ENCODE measurements around the gene ARID1B. TPM values are rescaled to one million over a fixed set of nuclear protein-coding genes. Genes with fewer than 3 reads are reported as not detected.

Gene ARID1B
- total RNA-seq, 1 experiment from 2014 or later: 63.9 TPM

DNA sequence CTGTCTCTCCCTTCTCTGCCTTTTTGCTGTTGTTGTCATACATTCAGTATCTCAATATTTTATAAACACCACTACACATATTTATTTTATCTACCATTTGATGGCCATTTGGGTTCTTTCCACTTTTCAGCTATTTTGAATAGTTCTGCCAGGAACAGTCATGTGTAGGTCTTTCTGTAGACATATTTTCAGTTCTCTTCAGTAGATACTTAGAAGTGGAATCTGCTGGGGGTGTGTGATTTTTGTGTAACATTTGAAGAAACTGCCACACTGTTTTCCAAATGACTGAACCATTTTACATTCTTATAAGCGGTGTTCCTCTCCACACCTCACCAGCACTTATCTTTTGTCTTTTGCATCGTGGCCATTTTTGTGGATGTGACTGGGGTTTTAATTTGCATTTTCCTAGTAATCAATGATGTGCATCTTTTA, 197.7 kb downstream of the ARID1B start:
- CTCF ChIA-PET: interaction anchor here (0.6 kb wide), 2 partner anchors 153 to 1093 kb away, joined by 3 read pairs; no protein-coding TSS in a partner anchor
- Mint-ChIP-seq H3K9me3 (ENCODE audit: unreplicated experiment) (no peaks in the 10 kb centered on the region), H3K27ac (ENCODE audit: low read depth, unreplicated experiment) (no peak overlapping the region), H3K4me3 (ENCODE audit: unreplicated experiment) (no peak overlapping the region), H3K36me3 (ENCODE audit: insufficient read depth, unreplicated experiment) (no peaks in the 10 kb centered on the region), H3K27me3 (ENCODE audit: insufficient read depth, unreplicated experiment) (no peaks in the 10 kb centered on the region), H3K4me1 (ENCODE audit: insufficient read depth, unreplicated experiment) (peaks cover 12% of the 10 kb centered on the region)
- no TSS peak for BruUV-seq (replicated peaks)
- TF ChIP-seq, protein P1, sequence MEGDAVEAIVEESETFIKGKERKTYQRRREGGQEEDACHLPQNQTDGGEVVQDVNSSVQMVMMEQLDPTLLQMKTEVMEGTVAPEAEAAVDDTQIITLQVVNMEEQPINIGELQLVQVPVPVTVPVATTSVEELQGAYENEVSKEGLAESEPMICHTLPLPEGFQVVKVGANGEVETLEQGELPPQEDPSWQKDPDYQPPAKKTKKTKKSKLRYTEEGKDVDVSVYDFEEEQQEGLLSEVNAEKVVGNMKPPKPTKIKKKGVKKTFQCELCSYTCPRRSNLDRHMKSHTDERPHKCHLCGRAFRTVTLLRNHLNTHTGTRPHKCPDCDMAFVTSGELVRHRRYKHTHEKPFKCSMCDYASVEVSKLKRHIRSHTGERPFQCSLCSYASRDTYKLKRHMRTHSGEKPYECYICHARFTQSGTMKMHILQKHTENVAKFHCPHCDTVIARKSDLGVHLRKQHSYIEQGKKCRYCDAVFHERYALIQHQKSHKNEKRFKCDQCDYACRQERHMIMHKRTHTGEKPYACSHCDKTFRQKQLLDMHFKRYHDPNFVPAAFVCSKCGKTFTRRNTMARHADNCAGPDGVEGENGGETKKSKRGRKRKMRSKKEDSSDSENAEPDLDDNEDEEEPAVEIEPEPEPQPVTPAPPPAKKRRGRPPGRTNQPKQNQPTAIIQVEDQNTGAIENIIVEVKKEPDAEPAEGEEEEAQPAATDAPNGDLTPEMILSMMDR (IDR thresholded peaks at IDR 0.05; ENCODE audit: unreplicated experiment): no peak
- POLR2A ChIA-PET: no interaction called here
- intact Hi-C loops (cut with micrococcal nuclease): no loop called here
- no peak for DNase-seq (ENCODE audit: unreplicated experiment)

DNA sequence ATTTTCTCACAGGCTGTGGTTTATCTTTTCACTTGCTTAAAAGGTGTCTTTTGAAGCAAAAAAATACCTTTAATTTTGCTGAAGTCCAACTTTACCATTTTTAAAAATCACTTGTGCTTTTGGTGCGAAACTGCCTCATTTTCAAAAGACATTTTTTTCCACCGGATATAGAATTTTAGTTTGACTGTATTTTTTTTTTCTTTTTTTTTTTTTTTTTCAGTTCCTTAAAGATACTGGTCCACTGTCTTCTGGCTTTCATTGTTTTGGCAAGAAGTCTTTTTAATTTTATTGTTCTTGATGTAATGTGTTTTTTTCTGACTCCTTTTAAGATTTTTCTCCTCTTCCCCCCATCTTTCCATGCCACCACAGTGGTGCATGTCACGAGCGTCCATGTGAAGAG, 198.2 kb downstream of the ARID1B start:
- H3K9me3 Mint-ChIP-seq (ENCODE audit: unreplicated experiment): no peaks in the 10 kb centered on the region
- ChIA-PET CTCF (interaction anchor here (0.6 kb wide), 2 partner anchors 153 to 1094 kb away, joined by 3 read pairs; no protein-coding TSS in a partner anchor), POLR2A (no interaction called here)
- DNase-seq (ENCODE audit: unreplicated experiment): no peak
- intact Hi-C loops (cut with micrococcal nuclease): no loop called here
- peaks cover 14% of the 10 kb centered on the region for H3K4me1 Mint-ChIP-seq (ENCODE audit: insufficient read depth, unreplicated experiment)
- H3K27me3 Mint-ChIP-seq (ENCODE audit: insufficient read depth, unreplicated experiment): no peaks in the 10 kb centered on the region
- H3K4me3 Mint-ChIP-seq (ENCODE audit: unreplicated experiment): no peak overlapping the region
- no TSS peak for BruUV-seq (replicated peaks)
- TF ChIP-seq, protein P1 (IDR thresholded peaks at IDR 0.05; ENCODE audit: unreplicated experiment): no peak
- H3K27ac Mint-ChIP-seq (ENCODE audit: low read depth, unreplicated experiment): no peak overlapping the region
- no peaks in the 10 kb centered on the region for H3K36me3 Mint-ChIP-seq (ENCODE audit: insufficient read depth, unreplicated experiment)

DNA sequence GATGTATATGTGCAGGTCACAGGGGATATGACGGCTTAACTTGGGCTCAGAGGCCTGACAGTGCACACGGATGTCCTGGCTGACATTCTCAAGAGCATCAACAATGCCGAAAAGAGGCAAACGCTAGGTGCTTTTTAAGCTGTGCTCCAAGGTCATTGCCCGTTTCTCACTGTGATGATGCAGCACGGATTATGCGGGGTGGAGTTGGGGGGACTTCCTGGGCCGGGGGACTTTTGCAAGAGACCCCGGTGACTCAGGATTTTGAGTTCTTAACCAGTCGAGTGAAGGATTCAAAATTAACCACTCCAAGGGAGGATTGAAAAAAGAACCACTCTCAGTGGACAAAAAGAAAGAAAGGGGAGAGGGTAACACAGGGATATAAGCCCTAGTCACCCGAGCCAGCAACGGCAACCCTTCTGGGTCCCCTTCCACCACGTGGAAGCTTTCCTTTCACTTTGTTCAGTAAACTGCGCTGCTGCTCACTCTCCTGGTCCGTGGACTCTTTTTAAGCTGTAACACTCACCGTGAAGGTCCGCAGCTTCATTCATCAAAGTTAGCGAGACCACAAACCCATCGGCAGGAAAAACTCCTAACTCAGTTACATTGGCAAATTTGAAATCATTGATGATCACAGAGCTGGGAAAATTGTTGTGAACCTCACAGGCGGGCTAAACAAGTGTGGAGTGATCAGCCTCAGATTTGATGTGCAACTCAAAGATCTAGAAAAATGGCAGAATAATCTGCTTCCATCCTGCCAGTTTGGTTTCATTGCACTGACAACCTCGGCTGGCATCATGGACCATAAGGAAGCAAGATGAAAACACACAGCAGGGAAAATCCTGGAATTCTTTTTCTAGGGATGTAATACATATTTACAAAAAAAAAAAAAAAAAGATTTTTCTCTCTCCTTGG, 199.3 kb downstream of the ARID1B start:
- H3K4me3 Mint-ChIP-seq (ENCODE audit: unreplicated experiment): no peak overlapping the region
- TF ChIP-seq, protein P1 (IDR thresholded peaks at IDR 0.05; ENCODE audit: unreplicated experiment): no peak
- POLR2A ChIA-PET: no interaction called here
- intact Hi-C loops (cut with micrococcal nuclease): no loop called here
- no peak overlapping the region for H3K27ac Mint-ChIP-seq (ENCODE audit: low read depth, unreplicated experiment)
- DNase-seq (ENCODE audit: unreplicated experiment): no peak
- H3K27me3 Mint-ChIP-seq (ENCODE audit: insufficient read depth, unreplicated experiment): no peaks in the 10 kb centered on the region
- CTCF ChIA-PET: interaction anchor here (0.6 kb wide), 1 partner anchor 91 kb away, joined by 3 read pairs; no protein-coding TSS in a partner anchor
- H3K9me3 Mint-ChIP-seq (ENCODE audit: unreplicated experiment): no peaks in the 10 kb centered on the region
- H3K4me1 Mint-ChIP-seq (ENCODE audit: insufficient read depth, unreplicated experiment): peaks cover 24% of the 10 kb centered on the region
- BruUV-seq (replicated peaks): no TSS peak
- no peaks in the 10 kb centered on the region for H3K36me3 Mint-ChIP-seq (ENCODE audit: insufficient read depth, unreplicated experiment)

DNA sequence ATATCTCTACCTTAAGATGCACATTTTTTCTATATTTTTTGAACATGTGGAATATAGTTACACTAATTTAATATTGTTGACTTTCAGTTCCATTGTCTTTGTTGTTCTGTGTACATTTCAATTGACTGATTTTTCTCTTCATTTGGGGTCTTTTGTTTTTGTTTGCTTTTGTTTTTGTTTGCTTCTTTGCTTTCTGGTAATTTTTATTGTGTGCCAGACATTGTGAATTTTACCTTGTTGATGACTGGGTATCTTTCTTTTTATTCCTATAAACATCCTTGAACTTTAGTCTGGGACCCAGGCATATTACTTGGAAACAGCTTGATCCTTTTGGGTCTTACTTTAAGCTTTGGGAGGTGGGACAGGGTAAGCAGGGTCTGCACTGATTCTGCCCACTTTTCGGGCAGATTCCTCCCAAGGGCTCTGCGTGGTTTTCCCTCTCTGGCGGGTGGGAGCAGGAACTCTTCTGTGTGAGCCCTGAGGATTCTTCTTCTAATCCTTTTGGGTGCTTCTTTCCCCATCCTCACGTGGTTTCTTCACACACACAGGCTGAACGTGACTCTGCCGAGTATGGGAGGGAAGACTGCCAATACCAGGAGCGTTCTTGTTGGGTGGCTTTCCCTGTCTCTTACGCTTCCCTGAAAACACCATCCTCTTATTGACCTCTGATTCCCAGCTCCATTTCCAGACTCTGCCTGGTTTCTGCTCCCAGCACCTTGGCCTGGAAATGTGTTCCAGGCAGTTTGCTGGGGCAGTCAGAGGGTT, 200.5 kb downstream of the ARID1B start:
- Mint-ChIP-seq H3K4me3 (ENCODE audit: unreplicated experiment) (no peak overlapping the region), H3K4me1 (ENCODE audit: insufficient read depth, unreplicated experiment) (peaks cover 27% of the 10 kb centered on the region), H3K27me3 (ENCODE audit: insufficient read depth, unreplicated experiment) (no peaks in the 10 kb centered on the region), H3K27ac (ENCODE audit: low read depth, unreplicated experiment) (no peak overlapping the region), H3K9me3 (ENCODE audit: unreplicated experiment) (no peaks in the 10 kb centered on the region), H3K36me3 (ENCODE audit: insufficient read depth, unreplicated experiment) (no peaks in the 10 kb centered on the region)
- peak; percentile 28 for DNase-seq (ENCODE audit: unreplicated experiment)
- BruUV-seq (replicated peaks): no TSS peak
- intact Hi-C loops (cut with micrococcal nuclease): no loop called here
- CTCF ChIA-PET: interaction anchor here (1.0 kb wide), 1 partner anchor 13 kb away, joined by 4 read pairs; no protein-coding TSS in a partner anchor
- TF ChIP-seq, protein P1 (IDR thresholded peaks at IDR 0.05; ENCODE audit: unreplicated experiment): no peak
- POLR2A ChIA-PET: interaction anchor here (0.6 to 1.2 kb wide), 4 partner anchors 23 to 291 kb away, joined by 3 to 6 read pairs (median 3); no protein-coding TSS in a partner anchor

All from MCF 10A (cell line).